ENCODE measurements around the gene MBNL2.

The MBNL2 gene

DNA sequence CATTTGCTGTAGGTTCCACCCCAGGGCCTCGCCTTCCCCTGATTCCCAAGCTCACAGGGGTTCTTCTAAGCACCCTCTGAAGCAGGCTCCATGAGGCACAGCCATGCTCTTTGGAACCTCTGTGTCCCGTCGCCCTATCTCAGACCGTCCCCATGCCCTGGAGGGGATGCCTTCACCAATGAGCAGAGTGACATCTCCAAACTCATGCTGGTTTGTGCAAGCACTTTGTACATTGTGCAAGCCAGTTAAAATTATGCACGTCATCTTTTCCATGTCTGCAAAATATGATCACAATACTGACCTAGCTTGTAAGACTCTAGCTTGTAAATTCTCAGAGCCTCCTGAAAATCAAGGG lies 165.3 kb downstream of the MBNL2 start:
- no peak for DNase-seq

GRCh38 chr13:97387890-97388289 lies 165.8 kb downstream of the MBNL2 start:
- no peak for DNase-seq

DNA sequence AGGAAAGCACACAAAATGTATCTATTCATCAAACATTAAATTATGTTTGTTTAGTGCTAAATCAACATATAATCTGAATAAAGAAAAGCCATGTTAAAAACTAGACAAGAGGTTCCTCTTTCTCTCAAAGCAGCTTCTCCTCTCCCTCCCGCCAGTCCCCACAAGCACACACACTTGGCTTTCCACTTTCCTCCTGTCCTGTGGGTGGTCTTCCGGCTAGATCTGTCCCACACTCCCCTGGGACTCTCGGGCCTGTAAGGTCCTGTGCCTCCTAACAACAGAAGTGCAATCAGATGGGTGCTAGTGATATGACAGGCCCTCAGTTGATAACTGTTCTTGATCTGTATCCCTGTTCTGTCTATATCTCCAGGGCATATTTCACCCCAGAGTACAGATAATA lies 166.2 kb downstream of the MBNL2 start:
- DNase-seq = no peak

- DNase-seq = no peak
Observed at GRCh38 chr13:97390941-97391600, 168.9 kb downstream of the MBNL2 start.

GRCh38 chr13:97392020-97392419 lies 169.9 kb downstream of the MBNL2 start:
- no peak for DNase-seq

GRCh38 chr13:97394542-97394941 lies 172.4 kb downstream of the MBNL2 start:
- DNase-seq = no peak

GRCh38 chr13:97395447-97396136 lies 173.5 kb downstream of the MBNL2 start:
- no peak for DNase-seq

DNA sequence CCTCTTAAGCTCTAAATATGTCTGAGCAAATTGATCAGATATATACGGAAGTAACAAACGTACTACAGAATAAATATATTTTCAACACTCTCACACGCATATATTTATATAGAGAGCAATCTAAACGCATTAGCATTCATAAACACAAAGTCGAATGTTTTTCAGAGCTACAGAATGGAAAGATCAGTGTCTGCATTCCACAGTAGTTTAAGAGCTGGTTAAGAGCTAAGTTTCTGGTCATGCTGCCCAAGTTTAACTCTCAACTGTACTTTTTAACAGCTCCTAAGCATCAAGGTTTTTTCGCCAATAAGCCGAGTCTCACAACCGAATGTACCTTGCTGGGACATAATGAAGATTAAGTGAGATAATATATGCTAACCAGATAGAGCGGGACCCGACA lies 175.1 kb downstream of the MBNL2 start:
- DNase-seq = no peak

GRCh38 chr13:97401421-97401820 lies 179.3 kb downstream of the MBNL2 start:
- DNase-seq = no peak

- DNase-seq = no peak
Observed at GRCh38 chr13:97403893-97404750, 182.0 kb downstream of the MBNL2 start.

- no peak for DNase-seq
Observed at GRCh38 chr13:97407540-97407939, 185.4 kb downstream of the MBNL2 start.

- DNase-seq = no peak
Observed at GRCh38 chr13:97408938-97409337, 186.8 kb downstream of the MBNL2 start.

DNA sequence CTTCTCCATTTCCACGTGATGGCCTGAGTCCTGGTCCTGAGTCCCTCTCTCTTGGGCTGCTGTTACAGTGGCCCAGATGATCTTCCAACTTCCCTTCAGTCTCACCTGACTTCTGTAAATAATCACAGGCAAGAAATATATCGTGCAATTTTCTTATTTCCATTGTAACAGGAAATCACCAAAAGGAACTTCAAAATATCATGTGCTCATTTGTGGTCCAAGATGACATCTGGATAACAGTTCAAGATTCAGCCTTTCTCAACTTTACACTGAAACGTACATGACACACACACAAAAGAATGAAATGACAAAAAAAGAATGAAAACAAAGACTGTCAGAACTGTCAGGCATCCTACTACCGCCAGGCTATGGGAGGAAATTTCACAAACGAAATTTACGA lies 189.9 kb downstream of the MBNL2 start:
- DNase-seq = no peak

GRCh38 chr13:97413694-97414093 lies 191.6 kb downstream of the MBNL2 start:
- no peak for DNase-seq

GRCh38 chr13:97414392-97414791 lies 192.3 kb downstream of the MBNL2 start:
- no peak for DNase-seq

GRCh38 chr13:97417698-97418097 lies 195.6 kb downstream of the MBNL2 start:
- no peak for DNase-seq

DNA sequence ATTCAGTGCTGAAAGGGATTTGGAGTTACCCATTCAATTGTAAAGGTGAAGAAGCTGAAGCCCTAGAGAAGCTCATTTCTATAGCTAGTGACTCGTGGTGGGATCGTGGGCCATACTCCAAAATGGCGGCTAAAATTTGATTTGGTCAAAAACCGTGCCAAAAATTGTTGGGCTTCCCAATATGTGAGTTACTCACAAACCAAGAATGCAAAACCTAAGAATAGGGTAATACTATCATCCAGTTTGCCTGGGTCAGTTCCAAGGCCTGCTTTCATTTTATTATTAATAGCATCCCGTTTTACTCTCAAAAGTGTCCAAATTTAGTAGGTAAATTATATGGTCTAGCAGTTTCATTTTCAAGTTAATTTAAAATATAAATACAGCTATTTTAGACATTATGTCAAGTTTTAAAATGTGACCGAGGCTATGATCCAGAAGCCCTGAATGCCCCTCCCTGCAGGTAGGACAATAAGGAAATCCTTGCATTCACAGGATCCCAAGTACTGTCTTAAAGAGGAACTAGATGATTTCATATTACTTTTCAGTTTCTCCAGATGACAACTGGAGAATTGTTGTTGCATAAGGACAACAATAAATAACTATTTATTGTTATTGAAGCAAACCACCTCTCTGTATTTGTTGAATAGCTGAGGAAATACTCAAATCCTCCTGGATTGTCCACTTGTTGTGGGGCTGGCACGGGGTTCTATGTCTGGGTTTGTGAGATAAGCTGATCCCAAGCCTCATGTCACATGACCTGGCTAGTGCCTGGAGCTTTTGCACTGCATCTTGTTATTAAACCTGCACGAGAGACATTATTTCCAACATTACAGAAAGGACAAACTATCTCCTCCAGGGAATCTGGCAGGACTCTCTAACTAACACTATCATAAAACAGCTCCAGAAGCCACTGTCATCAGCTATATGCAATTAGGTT lies 200.3 kb downstream of the MBNL2 start:
- DNase-seq = no peak

DNA sequence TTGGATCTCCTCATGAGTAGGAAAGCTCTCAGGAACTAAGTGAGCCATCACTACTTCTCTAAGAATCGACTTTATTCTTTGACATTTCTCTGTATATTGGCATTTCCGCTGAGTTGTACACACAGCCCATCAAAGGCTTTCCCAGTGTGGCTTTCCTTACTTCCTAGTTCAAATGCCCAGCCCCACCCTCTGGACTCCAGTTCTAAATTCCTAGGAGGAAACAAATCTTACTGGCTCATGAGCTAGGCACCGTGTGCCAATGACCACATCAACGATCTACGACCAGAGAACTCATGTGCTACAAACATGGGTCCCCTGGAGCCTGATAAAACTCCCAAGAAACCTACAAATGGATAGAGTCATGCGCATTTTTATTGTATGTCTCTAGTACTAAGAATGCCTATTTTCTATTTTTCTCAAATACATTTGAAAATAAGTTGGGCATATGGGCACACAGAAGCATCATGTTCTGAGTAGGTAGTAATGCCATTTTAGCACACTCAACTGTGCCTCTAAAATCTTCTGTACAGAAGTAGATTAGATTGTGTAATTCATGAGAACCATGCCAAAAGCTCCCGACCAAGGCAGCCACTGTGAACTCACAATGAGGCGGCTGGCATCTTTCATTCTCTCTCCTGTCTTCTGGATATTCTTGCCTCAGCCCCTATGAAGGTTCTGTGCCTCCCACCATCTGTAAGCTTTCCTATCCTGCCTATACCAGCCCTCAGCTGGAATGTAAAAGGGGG lies 201.3 kb downstream of the MBNL2 start:
- DNase-seq = no peak

- no peak for DNase-seq
Observed at GRCh38 chr13:97425590-97425989, 203.5 kb downstream of the MBNL2 start.

DNA sequence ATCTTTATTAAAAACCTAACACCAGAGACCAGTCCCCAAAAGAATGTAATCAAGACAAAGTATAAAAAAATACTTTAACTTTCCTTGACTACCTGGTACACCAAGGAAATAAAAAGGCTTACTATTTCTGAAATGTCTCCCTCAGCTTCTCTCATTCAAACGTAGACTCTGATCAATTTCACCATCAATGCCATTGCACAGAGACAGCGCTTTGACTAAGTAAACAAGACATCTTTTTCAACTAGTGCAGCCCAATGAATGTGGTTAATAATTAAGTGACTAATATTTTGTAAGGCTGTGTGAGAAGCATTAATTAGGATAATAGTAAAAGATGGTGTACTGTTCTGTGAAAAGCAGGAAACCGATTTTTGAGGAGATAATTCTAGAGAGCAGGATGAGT lies 204.6 kb downstream of the MBNL2 start:
- no peak for DNase-seq

- no peak for DNase-seq
Observed at GRCh38 chr13:97429681-97430081, 207.5 kb downstream of the MBNL2 start.

- DNase-seq = no peak
Observed at GRCh38 chr13:97430296-97430695, 208.2 kb downstream of the MBNL2 start.
